SK-N-MC (cell line): ENCODE data around the gene ILDR2.

Experiments
- EZH2 ChIP-seq: fragments of 200-600 bp; sonication (generic); IDR thresholded peaks from one replicate; pipeline ENCODE4 v1.6.1; 2017; ENCODE audit warnings: antibody characterized with exemption
- FOXP2 ChIP-seq: optimal IDR thresholded peaks from 2 replicates; pipeline ENCODE3; 2011; ENCODE audit warnings: mild to moderate bottlenecking, moderate library complexity; ENCODE audit not compliant: insufficient read depth; ENCODE audit errors: extremely low read length, control extremely low read depth
- POLR2AphosphoS5 ChIP-seq: IDR thresholded peaks from 2 replicates; pipeline ENCODE4 v1.6.1; 2012; ENCODE audit warnings: mild to moderate bottlenecking, low read depth, low read length, borderline replicate concordance

- TF ChIP-seq EZH2 (no peak), POLR2AphosphoS5 (no peak), FOXP2 (no peak)
Observed at GRCh38 chr1:166980818-166981217, 5.5 kb upstream of the ILDR2 start.
